Measurements from ENCODE around the gene PIGL.

DNA sequence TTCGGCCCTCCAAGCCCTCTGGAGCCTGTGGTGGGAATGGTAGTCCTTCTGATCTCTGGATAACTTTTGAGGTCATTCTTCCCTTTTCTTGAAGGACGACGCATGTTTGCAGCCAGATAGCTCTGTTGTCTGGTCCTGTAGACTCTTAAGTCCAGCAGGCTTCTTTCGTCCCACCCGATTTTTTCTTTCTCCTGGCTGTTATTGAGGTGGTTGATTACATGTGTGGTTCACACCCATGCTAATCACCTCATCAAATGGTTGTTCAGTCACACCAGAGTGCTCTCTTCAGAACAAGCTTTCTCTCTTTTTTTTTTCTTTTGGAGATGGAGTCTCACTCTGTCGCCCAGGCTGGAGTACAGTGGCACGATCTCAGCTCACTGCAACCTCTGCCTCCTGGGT, 30.6 kb downstream of the PIGL start:
- no peak for TF ChIP-seq EZH2 (IDR thresholded peaks at IDR 0.05; ENCODE audit: borderline replicate concordance, low read depth, low read length, severe bottlenecking)
- TF ChIP-seq, protein P1, sequence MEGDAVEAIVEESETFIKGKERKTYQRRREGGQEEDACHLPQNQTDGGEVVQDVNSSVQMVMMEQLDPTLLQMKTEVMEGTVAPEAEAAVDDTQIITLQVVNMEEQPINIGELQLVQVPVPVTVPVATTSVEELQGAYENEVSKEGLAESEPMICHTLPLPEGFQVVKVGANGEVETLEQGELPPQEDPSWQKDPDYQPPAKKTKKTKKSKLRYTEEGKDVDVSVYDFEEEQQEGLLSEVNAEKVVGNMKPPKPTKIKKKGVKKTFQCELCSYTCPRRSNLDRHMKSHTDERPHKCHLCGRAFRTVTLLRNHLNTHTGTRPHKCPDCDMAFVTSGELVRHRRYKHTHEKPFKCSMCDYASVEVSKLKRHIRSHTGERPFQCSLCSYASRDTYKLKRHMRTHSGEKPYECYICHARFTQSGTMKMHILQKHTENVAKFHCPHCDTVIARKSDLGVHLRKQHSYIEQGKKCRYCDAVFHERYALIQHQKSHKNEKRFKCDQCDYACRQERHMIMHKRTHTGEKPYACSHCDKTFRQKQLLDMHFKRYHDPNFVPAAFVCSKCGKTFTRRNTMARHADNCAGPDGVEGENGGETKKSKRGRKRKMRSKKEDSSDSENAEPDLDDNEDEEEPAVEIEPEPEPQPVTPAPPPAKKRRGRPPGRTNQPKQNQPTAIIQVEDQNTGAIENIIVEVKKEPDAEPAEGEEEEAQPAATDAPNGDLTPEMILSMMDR (IDR thresholded peaks at IDR 0.05; ENCODE audit: borderline replicate concordance, extremely low read depth, low read length, poor library complexity, severe bottlenecking) = no peak
